Natural killer cell (primary cell): Measurements from ENCODE around the gene TTC31. TPM values are rescaled to one million over a fixed set of nuclear protein-coding genes. Genes with fewer than 3 reads are reported as not detected.
A peak's percentile ranks its signal among the peaks of the same experiment; 100 is the strongest.
"Not testable (repeated sequence)": the region's sequence is repeated elsewhere in the genome, so short reads cannot be mapped to it uniquely, and the experiment has no call there.

Source experiments
- ATAC-seq, 3 donors: fragments of 150-1000 bp in 2 of 3; fragments of 200-7000 bp in 1 of 3; cut with Tn5 transposase; 1 replicate in 1 of 3; 2 replicates in 2 of 3; pipeline ENCODE4 v1.10.0; 2021; ENCODE audit warnings: mild to moderate bottlenecking in 2 of 3, moderate library complexity in 2 of 3
- DNase-seq, 2 donors: peaks; one replicate each; pipeline versions ENCODE4 v3.0.0 to v3.0.0-alpha.2; 2013 to 2021; ENCODE audit warnings: mixed read lengths in 1 of 2
- H3K27ac ChIP-seq: one replicate; pipeline ENCODE4 v1.5.1; 2013; ENCODE audit warnings: mild to moderate bottlenecking, low read length
- H3K27me3 ChIP-seq: one replicate; pipeline ENCODE4 v1.6.1; 2013; ENCODE audit warnings: low read length; ENCODE audit not compliant: control insufficient read depth, insufficient read depth
- H3K36me3 ChIP-seq: one replicate; pipeline ENCODE4 v1.6.1; 2013; ENCODE audit warnings: low read length; ENCODE audit not compliant: control insufficient read depth, insufficient read depth
- H3K4me1 ChIP-seq: one replicate; pipeline ENCODE4 v1.6.1; 2013; ENCODE audit warnings: low read length; ENCODE audit not compliant: control insufficient read depth, insufficient read depth
- H3K4me3 ChIP-seq: one replicate; pipeline ENCODE4 v1.5.1; 2013; ENCODE audit warnings: low read length
- H3K9me3 ChIP-seq: one replicate; pipeline ENCODE4 v1.6.1; 2013; ENCODE audit warnings: low read length; ENCODE audit not compliant: control insufficient read depth, insufficient read depth
- H3K27ac Mint-ChIP-seq, 2 donors: one replicate each; pipeline ENCODE4 v1.8.0; 2022; ENCODE audit warnings: mild to moderate bottlenecking in 2 of 2, mixed read lengths in 2 of 2, moderate library complexity in 1 of 2
- H3K27me3 Mint-ChIP-seq, 2 donors: one replicate each; pipeline ENCODE4 v1.8.0; 2022; ENCODE audit warnings: low read depth in 2 of 2, mixed read lengths in 2 of 2
- H3K36me3 Mint-ChIP-seq: one replicate; pipeline ENCODE4 v1.8.0; 2022; ENCODE audit warnings: mixed read lengths
- H3K4me1 Mint-ChIP-seq, 2 donors: one replicate each; pipeline ENCODE4 v1.8.0; 2022; ENCODE audit warnings: mixed read lengths in 2 of 2
- H3K4me3 Mint-ChIP-seq: one replicate; pipeline ENCODE4 v1.8.0; 2022; ENCODE audit warnings: mild to moderate bottlenecking, moderate library complexity, mixed read lengths
- H3K9me3 Mint-ChIP-seq, 2 donors: one replicate each; pipeline ENCODE4 v1.8.0; 2022; ENCODE audit warnings: mixed read lengths in 2 of 2
- WGBS: methylation state at CpG from one replicate; pipeline ENCODE4 v1.1.7; 2013; ENCODE audit warnings: missing lambda C conversion rate; ENCODE audit not compliant: insufficient coverage; 5-methylcytosine and 5-hydroxymethylcytosine counted together
- intact Hi-C: fragments of 100-400 bp; cut with micrococcal nuclease; formaldehyde crosslinking; loops from one replicate; pipeline ENCODE4 v1.14.2; 2022
- total RNA-seq, 4 donors: library from RNA; stranded (reverse); fragments of 120-200 nt in 1 of 4; gene quantifications; one replicate each; pipeline versions ENCODE4 v1.2.3 to v1.2.4, GENCODE V29; 2013 to 2022
- TF ChIP-seq, protein P1 (sequence below): fragments of 200-600 bp; IDR thresholded peaks from one replicate; pipeline ENCODE4 v1.8.0; 2022; ENCODE audit warnings: antibody characterized with exemption

Gene TTC31
- total RNA-seq, 3 donors from 2014 or later (not counting 1 experiment from before 2014, with no cell fraction given) = 51.3 to 59.7 (median 53.1) TPM

DNA sequence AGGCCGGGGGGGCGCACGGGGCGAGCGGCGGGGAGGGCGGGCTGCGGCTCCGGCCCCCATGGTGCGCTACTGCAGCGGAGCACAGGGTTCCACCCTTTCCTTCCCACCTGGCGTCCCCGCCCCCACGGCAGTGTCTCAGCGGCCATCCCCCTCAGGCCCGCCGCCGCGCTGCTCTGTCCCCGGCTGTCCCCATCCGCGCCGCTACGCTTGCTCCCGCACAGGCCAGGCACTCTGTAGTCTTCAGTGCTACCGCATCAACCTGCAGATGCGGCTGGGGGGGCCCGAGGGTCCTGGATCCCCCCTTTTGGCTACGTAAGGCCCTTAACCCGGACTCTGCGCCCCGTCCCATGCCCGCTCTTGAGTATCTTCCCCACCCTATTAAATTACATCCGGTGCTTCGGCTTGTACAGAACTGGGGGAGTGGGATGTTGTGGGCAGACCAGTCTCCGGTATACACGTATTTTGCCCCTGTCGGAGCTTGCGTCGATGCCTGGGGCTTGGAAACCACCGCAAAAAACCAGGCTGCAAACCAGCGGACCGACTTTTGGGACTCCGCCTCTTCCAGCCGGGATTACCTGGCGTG is 25.2 kb upstream of the TTC31 start:
- ATAC-seq (peak; percentile 37 to 62 (median 51)), DNase-seq (peak; percentile 81 to 89)
- intact Hi-C loops = loop anchor here (1.0 to 10.0 kb wide), 6 partner anchors 15 to 1223 kb away; partner anchors contain the start of genes C2orf81, CCT7, MRPL53 and PCGF1
- Mint-ChIP-seq H3K36me3 (no peaks in the 10 kb centered on the region), H3K4me1 (peaks cover 63 to 80% of the 10 kb centered on the region in 2 donors), H3K27me3 (no peaks in the 10 kb centered on the region), H3K27ac (peak overlapping the region; percentile 98 to 99), H3K4me3 (peak overlapping the region; percentile 98), H3K9me3 (no peaks in the 10 kb centered on the region)
- peaks cover 44% of the 10 kb centered on the region for H3K4me1 ChIP-seq
- H3K4me3 ChIP-seq = peak overlapping the region; percentile 89
- H3K9me3 ChIP-seq = no peaks in the 10 kb centered on the region
- TF ChIP-seq, protein P1, sequence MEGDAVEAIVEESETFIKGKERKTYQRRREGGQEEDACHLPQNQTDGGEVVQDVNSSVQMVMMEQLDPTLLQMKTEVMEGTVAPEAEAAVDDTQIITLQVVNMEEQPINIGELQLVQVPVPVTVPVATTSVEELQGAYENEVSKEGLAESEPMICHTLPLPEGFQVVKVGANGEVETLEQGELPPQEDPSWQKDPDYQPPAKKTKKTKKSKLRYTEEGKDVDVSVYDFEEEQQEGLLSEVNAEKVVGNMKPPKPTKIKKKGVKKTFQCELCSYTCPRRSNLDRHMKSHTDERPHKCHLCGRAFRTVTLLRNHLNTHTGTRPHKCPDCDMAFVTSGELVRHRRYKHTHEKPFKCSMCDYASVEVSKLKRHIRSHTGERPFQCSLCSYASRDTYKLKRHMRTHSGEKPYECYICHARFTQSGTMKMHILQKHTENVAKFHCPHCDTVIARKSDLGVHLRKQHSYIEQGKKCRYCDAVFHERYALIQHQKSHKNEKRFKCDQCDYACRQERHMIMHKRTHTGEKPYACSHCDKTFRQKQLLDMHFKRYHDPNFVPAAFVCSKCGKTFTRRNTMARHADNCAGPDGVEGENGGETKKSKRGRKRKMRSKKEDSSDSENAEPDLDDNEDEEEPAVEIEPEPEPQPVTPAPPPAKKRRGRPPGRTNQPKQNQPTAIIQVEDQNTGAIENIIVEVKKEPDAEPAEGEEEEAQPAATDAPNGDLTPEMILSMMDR = no peak
- H3K27me3 ChIP-seq = no peaks in the 10 kb centered on the region
- H3K36me3 ChIP-seq = peaks cover 8% of the 10 kb centered on the region
- peak overlapping the region; percentile 99 for H3K27ac ChIP-seq
- under 1% methylated on average over 43 of the region's 46 CpGs for WGBS

DNA sequence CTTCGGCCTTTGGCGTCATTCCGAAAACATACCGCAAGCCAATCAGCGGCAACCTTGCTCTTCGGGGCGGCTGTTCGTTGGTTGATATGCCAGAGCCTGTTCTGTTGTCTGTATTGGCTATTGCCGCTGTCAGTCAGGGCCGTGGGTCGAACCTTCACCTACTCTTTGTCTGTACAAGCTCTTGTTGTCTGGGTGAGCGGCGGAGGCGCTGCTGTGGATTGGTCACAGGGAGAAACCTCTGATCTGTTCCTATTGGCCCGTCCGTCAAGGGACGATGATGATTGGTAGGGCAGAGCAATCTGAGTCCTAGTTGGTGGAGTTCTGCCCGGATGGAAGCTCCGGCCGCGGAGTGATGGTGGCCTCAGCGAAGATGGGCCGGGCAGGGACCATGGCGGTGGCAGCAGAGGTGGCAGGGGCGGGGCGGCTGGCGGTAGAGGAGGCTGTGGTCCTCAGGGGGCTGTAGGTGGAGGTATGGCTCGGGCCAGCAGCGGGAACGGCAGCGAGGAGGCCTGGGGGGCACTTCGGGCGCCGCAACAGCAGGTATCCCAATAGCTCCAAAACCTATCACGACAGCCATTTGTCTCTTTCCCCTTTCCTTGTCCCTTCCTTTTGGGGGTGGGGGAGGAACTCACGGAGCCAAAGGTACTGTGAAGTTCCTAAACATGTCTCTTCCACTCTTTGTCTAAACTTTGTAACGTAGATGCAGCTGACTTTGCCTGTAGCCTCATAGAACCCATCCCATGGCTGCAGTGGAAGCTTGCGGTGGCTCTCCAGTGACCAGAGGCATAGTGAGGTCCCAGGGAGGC is 24.5 kb upstream of the TTC31 start, which contains the start of gene WBP1:
TSS of gene WBP1 (plus strand) at position 307 of the 806 bp plus-strand sequence. CDS start at position 472, 165 bp downstream.
- H3K4me1 ChIP-seq = peaks cover 37% of the 10 kb centered on the region
- Mint-ChIP-seq H3K4me3 (peak within 1 kb of the TSS; percentile 98), H3K9me3 (no peaks in the 10 kb centered on the region), H3K4me1 (peaks cover 59 to 73% of the 10 kb centered on the region in 2 donors), H3K27me3 (no peaks in the 10 kb centered on the region), H3K27ac (peak within 1 kb of the TSS; percentile 98 to 99), H3K36me3 (no peaks in the 10 kb centered on the region)
- no peaks in the 10 kb centered on the region for H3K9me3 ChIP-seq
- TF ChIP-seq, protein P1 = no peak
- peaks cover 10% of the 10 kb centered on the region for H3K36me3 ChIP-seq
- H3K27me3 ChIP-seq = no peaks in the 10 kb centered on the region
- WGBS = 0% methylated on average over 30 of the region's 38 CpGs
- H3K4me3 ChIP-seq = peak within 1 kb of the TSS; percentile 89
- peak; percentile 98 to 100 for DNase-seq
- intact Hi-C loops = loop anchor here (1.0 to 10.0 kb wide), 6 partner anchors 14 to 1224 kb away; partner anchors contain the start of genes C2orf81, CCT7, MRPL53 and PCGF1
- H3K27ac ChIP-seq = peak within 1 kb of the TSS; percentile 99
- peak; percentile 77 to 93 (median 81) for ATAC-seq

DNA sequence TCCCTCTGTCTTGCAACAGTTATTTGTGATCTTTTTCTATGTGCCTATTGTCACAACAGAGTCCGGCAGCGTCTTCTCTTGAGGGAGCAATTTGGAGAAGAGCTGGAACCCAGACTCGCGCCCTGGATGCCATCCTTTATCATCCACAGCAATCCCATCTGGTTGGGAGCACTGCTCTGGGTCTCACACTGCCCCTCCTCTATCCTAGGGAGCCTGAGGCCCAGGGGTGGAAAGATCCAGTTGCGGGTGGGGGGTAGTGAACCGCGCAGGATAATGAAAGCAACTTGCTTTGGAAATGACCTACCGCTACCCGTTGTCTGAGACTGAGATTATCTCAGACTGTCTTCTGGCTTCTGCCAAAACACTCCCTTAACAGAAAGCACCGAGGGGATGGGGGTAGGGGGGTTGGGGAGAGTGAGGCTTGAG is 23.9 kb upstream of the TTC31 start:
- peaks cover 38% of the 10 kb centered on the region for H3K4me1 ChIP-seq
- H3K27me3 ChIP-seq = no peaks in the 10 kb centered on the region
- 15% methylated on average over 7 of the region's 10 CpGs for WGBS
- Mint-ChIP-seq H3K4me1 (peaks cover 58 to 71% of the 10 kb centered on the region in 2 donors), H3K27me3 (no peaks in the 10 kb centered on the region), H3K27ac (peak overlapping the region; percentile 98 to 99), H3K4me3 (peak overlapping the region; percentile 98), H3K9me3 (no peaks in the 10 kb centered on the region), H3K36me3 (no peaks in the 10 kb centered on the region)
- intact Hi-C loops = loop anchor here (1.0 to 10.0 kb wide), 6 partner anchors 13 to 1224 kb away; partner anchors contain the start of genes C2orf81, CCT7, MRPL53 and PCGF1
- peaks cover 10% of the 10 kb centered on the region for H3K36me3 ChIP-seq
- peak overlapping the region; percentile 89 for H3K4me3 ChIP-seq
- TF ChIP-seq, protein P1 = no peak
- ATAC-seq (no peak), DNase-seq (peak in 1 of 2 donors; percentile 44)
- H3K27ac ChIP-seq = peak overlapping the region; percentile 79
- no peaks in the 10 kb centered on the region for H3K9me3 ChIP-seq

DNA sequence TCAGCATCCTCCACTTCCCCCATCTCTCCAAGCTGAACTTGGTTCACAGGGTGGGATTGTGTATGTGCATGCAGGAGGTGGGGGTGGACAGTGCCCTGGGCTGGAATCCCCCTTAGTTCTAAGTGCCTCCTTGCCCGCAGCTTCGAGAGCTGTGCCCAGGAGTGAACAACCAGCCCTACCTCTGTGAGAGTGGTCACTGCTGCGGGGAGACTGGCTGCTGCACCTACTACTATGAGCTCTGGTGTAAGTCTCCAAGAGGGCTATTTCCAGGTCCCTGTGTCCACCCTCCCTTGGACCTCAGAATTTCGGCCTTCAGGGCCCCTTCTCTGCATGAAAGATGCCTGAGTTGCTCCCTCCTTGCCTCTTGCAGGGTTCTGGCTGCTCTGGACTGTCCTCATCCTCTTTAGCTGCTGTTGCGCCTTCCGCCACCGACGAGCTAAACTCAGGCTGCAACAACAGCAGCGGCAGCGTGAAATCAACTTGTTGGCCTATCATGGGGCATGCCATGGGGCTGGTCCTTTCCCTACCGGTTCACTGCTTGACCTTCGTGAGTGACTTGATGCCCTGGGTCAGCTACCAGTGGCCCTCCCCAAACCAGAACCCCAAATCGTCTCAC is 23.3 kb upstream of the TTC31 start:
- H3K36me3 Mint-ChIP-seq, H3K27me3 Mint-ChIP-seq, H3K27ac ChIP-seq, H3K9me3 ChIP-seq, H3K4me3 ChIP-seq, H3K9me3 Mint-ChIP-seq, H3K27me3 ChIP-seq, ATAC-seq: not testable (repeated sequence)
- WGBS = 91% methylated on average over 13 of the region's 13 CpGs
- Histone ChIP-seq H3K36me3 (peaks cover 10% of the 10 kb centered on the region), H3K4me1 (peaks cover 45% of the 10 kb centered on the region)
- DNase-seq = peak in 1 of 2 donors; percentile 17
- intact Hi-C loops = loop anchor here (5.0 to 10.0 kb wide), 2 partner anchors 722 to 1225 kb away; partner anchors contain the start of genes CCT7, PRADC1 and TPRKB
- H3K4me3 Mint-ChIP-seq = peak overlapping the region; percentile 98
- H3K4me1 Mint-ChIP-seq = peaks cover 54 to 71% of the 10 kb centered on the region in 2 donors
- peak overlapping the region; percentile 98 to 99 for H3K27ac Mint-ChIP-seq

DNA sequence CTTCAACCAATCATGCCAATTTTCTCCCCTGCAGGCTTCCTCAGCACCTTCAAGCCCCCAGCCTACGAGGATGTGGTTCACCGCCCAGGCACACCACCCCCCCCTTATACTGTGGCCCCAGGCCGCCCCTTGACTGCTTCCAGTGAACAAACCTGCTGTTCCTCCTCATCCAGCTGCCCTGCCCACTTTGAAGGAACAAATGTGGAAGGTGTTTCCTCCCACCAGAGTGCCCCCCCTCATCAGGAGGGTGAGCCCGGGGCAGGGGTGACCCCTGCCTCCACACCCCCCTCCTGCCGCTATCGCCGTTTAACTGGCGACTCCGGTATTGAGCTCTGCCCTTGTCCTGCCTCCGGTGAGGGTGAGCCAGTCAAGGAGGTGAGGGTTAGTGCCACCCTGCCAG is 22.7 kb upstream of the TTC31 start:
- ATAC-seq, H3K9me3 Mint-ChIP-seq, H3K27ac ChIP-seq, H3K27me3 ChIP-seq, H3K36me3 Mint-ChIP-seq, DNase-seq, H3K27me3 Mint-ChIP-seq, H3K9me3 ChIP-seq, intact Hi-C loops, H3K4me3 ChIP-seq: not testable (repeated sequence)
- Mint-ChIP-seq H3K4me1 (peaks cover 48 to 68% of the 10 kb centered on the region in 2 donors), H3K4me3 (peak overlapping the region; percentile 98), H3K27ac (peak overlapping the region; percentile 98 to 99)
- WGBS = 93% methylated on average over 10 of the region's 10 CpGs
- Histone ChIP-seq H3K36me3 (peaks cover 10% of the 10 kb centered on the region), H3K4me1 (peaks cover 44% of the 10 kb centered on the region)
